HG03045 (cell line): ENCODE data around the gene EMC8.
"Not testable (repeated sequence)": the region's sequence is repeated elsewhere in the genome, so short reads cannot be mapped to it uniquely, and the experiment has no call there.

Source experiments
- ATAC-seq: cut with Tn5 transposase; IDR thresholded peaks from one replicate; pipeline ENCODE4 v1.9.1; 2021; ENCODE audit warnings: mild to moderate bottlenecking, moderate library complexity; ENCODE audit not compliant: unreplicated experiment

The EMC8 gene

DNA sequence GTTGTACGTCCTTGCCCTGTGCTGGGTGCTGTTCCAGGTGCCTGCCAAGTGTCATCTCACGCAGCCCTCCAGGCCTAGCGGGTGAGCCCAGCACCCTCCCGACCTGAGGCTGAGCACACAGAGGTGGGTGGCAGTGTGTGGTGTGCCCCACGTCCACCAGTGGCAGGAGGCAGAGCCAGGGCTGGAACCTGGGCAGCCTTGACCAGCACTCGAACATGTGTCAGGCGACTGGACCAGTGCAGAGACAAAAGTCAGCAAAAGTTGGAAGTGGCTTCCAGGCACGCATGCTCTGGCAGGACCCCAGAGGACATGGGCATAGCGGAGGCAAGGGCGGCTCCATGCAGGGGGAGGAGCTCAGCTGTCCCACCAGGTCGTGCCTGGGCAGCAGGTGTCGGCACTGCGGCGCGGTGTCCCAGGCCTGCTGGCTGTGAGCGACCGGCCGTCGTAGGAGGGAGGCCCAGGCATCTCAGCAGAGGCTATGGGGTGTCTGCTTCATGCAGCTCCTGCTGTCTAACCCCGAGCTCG, 35.9 kb upstream of the EMC8 start:
- ATAC-seq, result no peak

DNA sequence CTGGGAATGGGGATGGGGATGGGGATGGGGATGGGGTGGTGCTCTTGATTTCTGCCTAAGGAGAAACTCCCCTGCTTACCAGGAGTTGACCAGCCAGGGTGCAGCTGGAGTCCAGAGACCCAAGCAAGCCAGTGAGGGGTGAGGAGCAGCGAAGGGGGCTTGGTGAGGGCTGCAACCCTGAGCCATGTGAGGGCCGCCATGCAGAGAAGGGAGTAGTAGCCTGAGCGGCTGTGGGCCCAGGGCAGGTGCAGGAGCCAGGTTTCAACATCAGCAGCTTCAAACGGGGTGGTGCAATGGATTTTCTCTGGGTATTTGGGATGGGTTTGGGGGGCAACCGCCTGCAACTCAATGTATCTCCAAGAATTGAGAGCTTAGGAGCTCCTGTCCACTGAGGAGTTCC, 35.4 kb upstream of the EMC8 start:
- no peak for ATAC-seq

DNA sequence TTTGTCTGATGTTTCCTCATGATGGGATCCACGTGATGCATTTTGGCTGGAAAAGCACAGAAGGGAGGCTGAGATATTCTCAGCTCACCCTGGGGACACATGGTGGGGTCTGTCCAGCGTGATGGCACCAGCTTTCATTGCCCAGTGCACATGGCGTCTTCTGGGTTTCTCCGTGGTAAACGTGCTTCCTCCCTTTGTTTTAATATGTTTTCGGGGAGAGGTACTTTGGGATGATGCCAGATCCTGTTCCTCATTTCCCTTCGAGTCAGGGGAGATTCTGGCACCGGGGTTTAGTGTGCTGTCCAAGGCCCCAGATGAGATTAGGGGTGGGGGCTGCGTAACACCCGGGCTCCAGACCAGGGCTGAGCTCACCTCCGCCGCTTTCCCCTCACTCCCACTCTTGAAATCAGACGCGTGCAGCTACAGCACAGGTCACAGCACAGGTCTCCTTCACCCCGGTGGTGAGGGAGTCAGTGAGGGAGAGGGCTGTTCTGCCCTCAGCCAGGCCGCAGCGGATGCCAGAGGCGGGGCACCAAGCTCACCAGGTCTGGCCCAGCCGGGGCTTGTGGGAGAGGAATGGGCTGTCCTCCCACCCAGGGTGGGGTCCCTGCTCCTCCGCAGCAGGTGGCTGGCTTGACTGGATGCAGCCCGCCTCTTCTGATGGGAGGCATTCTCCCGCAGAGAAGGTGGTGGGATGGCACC, 34.0 kb upstream of the EMC8 start:
- ATAC-seq, result no peak

GRCh38 chr16:85832570-85833218, 33.4 kb upstream of the EMC8 start:
- no peak for ATAC-seq

- no peak for ATAC-seq
Measured at GRCh38 chr16:85830821-85831220, 31.5 kb upstream of the EMC8 start.

GRCh38 chr16:85829751-85830445, 30.6 kb upstream of the EMC8 start:
- no peak for ATAC-seq

GRCh38 chr16:85829171-85829719, 29.9 kb upstream of the EMC8 start:
- no peak for ATAC-seq

DNA sequence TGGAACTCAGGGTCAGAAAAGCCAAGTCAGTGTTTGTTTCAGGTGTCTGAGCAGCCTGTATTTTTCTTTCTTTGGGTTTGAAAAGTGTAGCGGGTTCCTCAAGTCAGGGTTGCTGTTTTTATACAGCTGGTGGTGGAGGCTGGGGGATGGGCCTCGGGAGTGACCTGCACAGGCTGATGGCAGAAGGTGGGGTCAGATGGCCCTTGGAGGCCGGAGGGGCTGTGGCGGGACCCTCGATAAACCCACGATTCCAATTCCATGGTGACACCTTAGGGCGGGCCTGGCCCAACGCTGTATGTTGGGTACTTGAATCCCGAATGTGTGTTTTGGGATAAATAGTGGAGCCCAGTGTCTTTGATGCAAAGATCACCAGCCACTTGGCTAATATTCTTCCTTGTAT, 28.8 kb upstream of the EMC8 start:
- ATAC-seq, result no peak

- no peak for ATAC-seq
Measured at GRCh38 chr16:85826686-85827247, 27.4 kb upstream of the EMC8 start.

DNA sequence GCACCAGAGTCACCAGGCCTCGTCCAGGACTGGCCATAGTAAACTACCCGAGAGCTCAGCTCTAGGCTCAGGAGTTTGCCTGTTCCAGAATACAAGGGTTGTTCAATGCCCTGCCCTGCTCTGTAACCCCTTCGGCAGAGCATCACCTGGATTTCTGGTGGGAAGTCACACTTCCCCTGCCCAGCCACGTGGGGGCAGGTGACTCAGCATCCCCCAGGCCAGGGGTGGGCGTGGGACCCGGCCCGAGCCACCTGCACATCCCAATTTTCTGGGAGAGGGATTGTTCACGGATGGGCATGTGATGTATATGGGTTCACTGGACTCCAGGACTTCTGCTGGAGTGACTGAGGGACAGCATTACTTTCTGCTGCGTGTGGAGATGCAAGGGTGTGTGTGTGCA, 26.0 kb upstream of the EMC8 start:
- no peak for ATAC-seq

- ATAC-seq, result no peak
Measured at GRCh38 chr16:85824161-85825135, 25.1 kb upstream of the EMC8 start.

GRCh38 chr16:85823328-85823920, 24.1 kb upstream of the EMC8 start:
- no peak for ATAC-seq

DNA sequence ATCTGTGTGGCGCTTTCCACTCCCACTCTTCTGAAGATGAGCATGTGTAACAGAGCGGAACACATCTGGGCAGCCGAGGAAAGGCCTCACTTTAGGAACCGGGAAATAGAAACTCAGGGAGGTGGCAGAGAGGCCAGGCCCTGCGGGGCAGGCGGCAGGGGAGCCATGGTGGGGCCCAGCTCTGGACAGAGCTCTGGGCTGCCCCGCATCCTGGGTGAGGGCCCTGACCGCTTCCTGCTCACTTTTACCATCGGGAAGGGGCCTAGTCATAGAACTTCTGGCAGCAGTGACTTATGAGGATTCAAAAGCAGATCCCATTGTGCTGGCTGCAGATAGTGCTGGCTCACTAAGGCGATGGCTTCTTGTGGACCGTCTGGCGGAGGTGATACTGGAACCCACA, 22.8 kb upstream of the EMC8 start:
- no peak for ATAC-seq

DNA sequence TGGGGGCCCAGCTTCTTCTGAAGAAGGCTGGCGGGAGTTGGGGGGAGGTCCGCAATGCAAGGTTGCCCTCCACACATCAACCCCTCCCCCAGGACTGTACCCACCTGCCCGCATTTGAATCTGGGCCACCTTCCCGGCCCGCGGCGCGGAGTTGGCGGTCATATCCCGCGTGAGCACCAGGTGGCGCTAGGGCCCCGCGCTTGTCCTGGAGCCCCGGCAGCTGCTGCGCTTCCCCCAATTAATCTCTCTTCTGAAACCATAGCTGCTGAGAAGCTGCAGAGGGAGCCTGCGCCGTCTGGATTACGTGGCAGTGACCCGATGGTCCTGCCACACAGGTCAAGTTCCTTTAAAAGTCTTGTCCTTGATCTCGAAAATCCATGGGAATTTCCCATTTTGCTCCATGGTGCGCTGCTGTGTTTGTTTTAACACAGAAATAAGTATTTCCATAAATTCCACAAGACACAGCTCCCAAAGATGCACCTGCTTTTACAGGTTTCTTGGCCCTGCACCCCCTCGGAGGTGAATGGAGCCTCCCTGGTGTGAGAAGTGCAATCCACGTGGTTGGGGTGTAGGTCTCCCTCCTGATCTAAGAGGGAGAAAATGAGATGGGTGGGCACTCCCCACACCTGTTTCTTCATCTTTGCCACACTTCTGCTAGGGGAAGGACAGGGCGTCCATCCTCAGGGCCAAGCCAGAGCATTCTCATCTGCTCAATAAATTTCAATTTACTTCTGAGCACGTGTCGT, 22.2 kb upstream of the EMC8 start:
- no peak for ATAC-seq

DNA sequence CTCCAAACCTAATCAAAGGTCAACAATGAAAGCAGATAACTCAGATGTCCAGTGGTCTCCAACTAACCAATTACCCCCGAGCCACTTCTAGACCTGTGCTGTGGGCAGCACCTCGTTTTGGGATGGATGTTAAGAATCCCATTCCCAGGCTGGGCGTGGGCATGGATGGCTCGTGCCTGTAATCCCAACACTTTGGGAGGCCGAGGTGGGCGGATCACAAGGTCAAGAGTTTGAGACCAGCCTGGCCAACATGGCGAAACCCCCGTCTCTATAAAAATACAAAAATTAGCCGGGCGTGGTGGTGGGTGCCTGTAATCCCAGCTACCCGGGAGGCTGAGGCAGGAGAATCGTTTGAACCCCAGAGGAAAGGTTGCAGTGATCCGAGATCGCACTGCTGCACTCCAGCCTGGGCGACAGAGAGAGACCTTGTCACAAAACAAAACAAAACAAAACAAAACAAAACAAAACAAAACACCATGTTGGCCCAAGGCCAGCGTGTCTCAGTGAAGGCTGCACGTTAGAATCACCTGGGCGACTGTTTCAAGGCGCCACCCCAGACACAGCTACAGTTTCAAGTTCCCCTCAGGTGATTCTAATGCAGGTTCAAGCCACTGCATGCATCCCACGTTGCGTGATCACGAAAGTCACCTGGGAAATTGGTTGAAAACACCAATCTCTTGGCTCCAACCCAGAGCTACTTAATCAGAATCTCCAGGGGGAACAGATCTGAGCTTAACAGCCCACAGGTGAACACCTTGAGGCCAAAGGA, 21.4 kb upstream of the EMC8 start:
- ATAC-seq, result no peak

- ATAC-seq, result no peak
Measured at GRCh38 chr16:85819771-85820170, 20.4 kb upstream of the EMC8 start.

DNA sequence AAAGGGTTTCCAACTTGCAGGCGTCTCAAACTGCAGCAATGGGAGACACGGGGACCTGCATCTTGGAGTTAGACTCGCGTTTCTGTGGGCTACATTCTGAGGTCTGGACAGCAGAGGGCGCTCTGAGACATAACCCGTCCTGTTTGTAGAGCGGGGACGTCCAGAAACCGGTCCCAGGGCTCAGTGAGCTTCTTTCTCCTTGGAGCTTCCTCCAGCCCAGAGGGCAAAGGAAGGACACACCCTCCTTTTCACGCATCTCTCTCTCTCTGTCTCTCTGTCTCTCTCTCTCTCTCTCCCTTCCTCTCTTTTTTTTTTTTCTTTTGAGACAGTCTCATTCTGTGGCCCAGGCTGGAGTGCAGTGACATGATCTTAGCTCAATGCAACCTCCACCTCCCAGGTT, 19.9 kb upstream of the EMC8 start:
- no peak for ATAC-seq

- ATAC-seq, result not testable (repeated sequence)
Measured at GRCh38 chr16:85817195-85817594, 17.9 kb upstream of the EMC8 start.
